ENCODE data around the gene FRMD1. TPM values are rescaled to one million over a fixed set of nuclear protein-coding genes. Genes with fewer than 3 reads are reported as not detected.
A peak's percentile ranks its signal among the peaks of the same experiment; 100 is the strongest.

FRMD1 gene
- total RNA-seq, 1 donor from 2014 or later: 0.09 TPM

GRCh38 chr6:168012431-168013249 is 66.4 kb downstream of the FRMD1 start:
- H3K9me3 ChIP-seq: peaks cover 17% of the 10 kb centered on the region
- ATAC-seq: no peak
- H3K27me3 ChIP-seq: no peaks in the 10 kb centered on the region
- intact Hi-C loops (cut with DNase I): no loop called here
- TF ChIP-seq CTCF (IDR thresholded peaks at IDR 0.05): no peak
- H3K4me3 ChIP-seq: no peak overlapping the region
- no peak for DNase-seq
- H3K27ac ChIP-seq: no peak overlapping the region
- no peaks in the 10 kb centered on the region for H3K36me3 ChIP-seq
- no peaks in the 10 kb centered on the region for H3K4me1 ChIP-seq

GRCh38 chr6:168011291-168011690 is 67.7 kb downstream of the FRMD1 start:
- ATAC-seq: no peak
- no peak for TF ChIP-seq CTCF (IDR thresholded peaks at IDR 0.05)
- intact Hi-C loops (cut with DNase I): no loop called here

GRCh38 chr6:168009331-168009730 is 69.7 kb downstream of the FRMD1 start:
- no peaks in the 10 kb centered on the region for H3K36me3 ChIP-seq
- H3K9me3 ChIP-seq: peaks cover 17% of the 10 kb centered on the region
- no peaks in the 10 kb centered on the region for H3K27me3 ChIP-seq
- intact Hi-C loops (cut with DNase I): no loop called here
- ATAC-seq (no peak), DNase-seq (no peak)
- TF ChIP-seq CTCF (IDR thresholded peaks at IDR 0.05): no peak
- no peak overlapping the region for H3K4me3 ChIP-seq
- no peaks in the 10 kb centered on the region for H3K4me1 ChIP-seq
- no peak overlapping the region for H3K27ac ChIP-seq

More at GRCh38 chr6:168011291-168011690, 67.7 kb downstream of the FRMD1 start:
- no peak overlapping the region for H3K4me3 ChIP-seq
- H3K4me1 ChIP-seq: no peaks in the 10 kb centered on the region
- H3K27me3 ChIP-seq: no peaks in the 10 kb centered on the region
- H3K36me3 ChIP-seq: no peaks in the 10 kb centered on the region
- no peak for DNase-seq
- H3K27ac ChIP-seq: no peak overlapping the region
- peaks cover 17% of the 10 kb centered on the region for H3K9me3 ChIP-seq

- H3K27me3 ChIP-seq: no peaks in the 10 kb centered on the region
- intact Hi-C loops (cut with DNase I): no loop called here
- no peak overlapping the region for H3K4me3 ChIP-seq
- H3K36me3 ChIP-seq: no peaks in the 10 kb centered on the region
- ATAC-seq: peak; percentile 72
- no peak for TF ChIP-seq CTCF (IDR thresholded peaks at IDR 0.05)
- no peaks in the 10 kb centered on the region for H3K4me1 ChIP-seq
- no peak overlapping the region for H3K27ac ChIP-seq
- H3K9me3 ChIP-seq: peaks cover 17% of the 10 kb centered on the region
- peak; percentile 54 for DNase-seq
Measured at GRCh38 chr6:168007592-168008338, 71.2 kb downstream of the FRMD1 start.

GRCh38 chr6:168005796-168006195 is 73.2 kb downstream of the FRMD1 start:
- no peaks in the 10 kb centered on the region for H3K27me3 ChIP-seq
- H3K36me3 ChIP-seq: no peaks in the 10 kb centered on the region
- peaks cover 2% of the 10 kb centered on the region for H3K9me3 ChIP-seq
- TF ChIP-seq CTCF (IDR thresholded peaks at IDR 0.05): no peak
- H3K4me3 ChIP-seq: no peak overlapping the region
- H3K4me1 ChIP-seq: no peaks in the 10 kb centered on the region
- DNase-seq: no peak
- intact Hi-C loops (cut with DNase I): no loop called here
- ATAC-seq: no peak
- no peak overlapping the region for H3K27ac ChIP-seq

Data from upper lobe of right lung (tissue), 1 donor.